Activated naive CD8-positive, alpha-beta T cell (primary cell): Measurements from ENCODE around the gene GNB1L.
A peak's percentile ranks its signal among the peaks of the same experiment; 100 is the strongest.
"Not testable (repeated sequence)": the region's sequence is repeated elsewhere in the genome, so short reads cannot be mapped to it uniquely, and the experiment has no call there.

Experiments
- H3K27ac Mint-ChIP-seq: one replicate; pipeline ENCODE4 v1.8.0; 2021; ENCODE audit warnings: mixed read lengths
- H3K27me3 Mint-ChIP-seq: one replicate; pipeline ENCODE4 v1.8.0; 2021; ENCODE audit warnings: mixed read lengths
- H3K36me3 Mint-ChIP-seq: one replicate; pipeline ENCODE4 v1.8.0; 2021; ENCODE audit warnings: mixed read lengths
- H3K4me1 Mint-ChIP-seq: one replicate; pipeline ENCODE4 v1.8.0; 2021; ENCODE audit warnings: low read depth, mixed read lengths
- H3K4me3 Mint-ChIP-seq: one replicate; pipeline ENCODE4 v1.8.0; 2021; ENCODE audit warnings: mild to moderate bottlenecking, mixed read lengths
- H3K9me3 Mint-ChIP-seq: one replicate; pipeline ENCODE4 v1.8.0; 2021; ENCODE audit warnings: low read depth, mixed read lengths

Gene GNB1L

GRCh38 chr22:19892925-19893324 lies 38.3 kb upstream of the GNB1L start:
- H3K4me3 Mint-ChIP-seq: peak overlapping the region; percentile 54

GRCh38 chr22:19892257-19892879 lies 37.7 kb upstream of the GNB1L start:
- H3K27ac Mint-ChIP-seq: peak overlapping the region; percentile 98
- peak overlapping the region; percentile 83 for H3K4me3 Mint-ChIP-seq
- peaks cover 86% of the 10 kb centered on the region for H3K4me1 Mint-ChIP-seq
- H3K27me3 Mint-ChIP-seq: no peaks in the 10 kb centered on the region
- H3K36me3 Mint-ChIP-seq: no peaks in the 10 kb centered on the region
- no peaks in the 10 kb centered on the region for H3K9me3 Mint-ChIP-seq

More at GRCh38 chr22:19892925-19893324, 38.3 kb upstream of the GNB1L start:
- Mint-ChIP-seq H3K27ac (peak overlapping the region; percentile 98), H3K36me3 (no peaks in the 10 kb centered on the region), H3K4me1 (peaks cover 81% of the 10 kb centered on the region), H3K27me3 (no peaks in the 10 kb centered on the region), H3K9me3 (no peaks in the 10 kb centered on the region)

- Mint-ChIP-seq H3K36me3 (no peaks in the 10 kb centered on the region), H3K9me3 (no peaks in the 10 kb centered on the region), H3K27ac (peak overlapping the region; percentile 98), H3K4me1 (peaks cover 86% of the 10 kb centered on the region), H3K27me3 (no peaks in the 10 kb centered on the region), H3K4me3 (peak overlapping the region; percentile 83)
Measured at GRCh38 chr22:19891317-19892256, 36.9 kb upstream of the GNB1L start.

GRCh38 chr22:19890502-19891316 lies 36.0 kb upstream of the GNB1L start:
- peaks cover 86% of the 10 kb centered on the region for H3K4me1 Mint-ChIP-seq
- H3K27ac Mint-ChIP-seq: peak overlapping the region; percentile 98
- H3K27me3 Mint-ChIP-seq: no peaks in the 10 kb centered on the region
- H3K4me3 Mint-ChIP-seq: peak overlapping the region; percentile 83
- no peaks in the 10 kb centered on the region for H3K9me3 Mint-ChIP-seq
- no peaks in the 10 kb centered on the region for H3K36me3 Mint-ChIP-seq

GRCh38 chr22:19889951-19890350 lies 35.3 kb upstream of the GNB1L start:
- peak overlapping the region; percentile 63 for H3K4me3 Mint-ChIP-seq
- H3K36me3 Mint-ChIP-seq: no peaks in the 10 kb centered on the region
- H3K9me3 Mint-ChIP-seq: no peaks in the 10 kb centered on the region
- peaks cover 82% of the 10 kb centered on the region for H3K4me1 Mint-ChIP-seq
- H3K27me3 Mint-ChIP-seq: no peaks in the 10 kb centered on the region
- peak overlapping the region; percentile 95 for H3K27ac Mint-ChIP-seq

GRCh38 chr22:19888131-19888746 lies 33.6 kb upstream of the GNB1L start:
- H3K4me1 Mint-ChIP-seq: peaks cover 69% of the 10 kb centered on the region

GRCh38 chr22:19887256-19887985 lies 32.7 kb upstream of the GNB1L start:
- H3K27me3 Mint-ChIP-seq: no peaks in the 10 kb centered on the region
- peaks cover 62% of the 10 kb centered on the region for H3K4me1 Mint-ChIP-seq
- no peaks in the 10 kb centered on the region for H3K36me3 Mint-ChIP-seq
- peak overlapping the region; percentile 94 for H3K27ac Mint-ChIP-seq
- peak overlapping the region; percentile 59 for H3K4me3 Mint-ChIP-seq
- H3K9me3 Mint-ChIP-seq: no peaks in the 10 kb centered on the region

More at GRCh38 chr22:19888131-19888746, 33.6 kb upstream of the GNB1L start:
- Mint-ChIP-seq H3K27ac (peak overlapping the region; percentile 22), H3K4me3 (no peak overlapping the region), H3K9me3 (no peaks in the 10 kb centered on the region), H3K36me3 (no peaks in the 10 kb centered on the region), H3K27me3 (no peaks in the 10 kb centered on the region)

- H3K4me3 Mint-ChIP-seq: peak overlapping the region; percentile 59
- H3K4me1 Mint-ChIP-seq: peaks cover 56% of the 10 kb centered on the region
- no peaks in the 10 kb centered on the region for H3K9me3 Mint-ChIP-seq
- H3K36me3 Mint-ChIP-seq: no peaks in the 10 kb centered on the region
- no peaks in the 10 kb centered on the region for H3K27me3 Mint-ChIP-seq
- peak overlapping the region; percentile 94 for H3K27ac Mint-ChIP-seq
Measured at GRCh38 chr22:19886605-19887255, 32.1 kb upstream of the GNB1L start.

GRCh38 chr22:19885841-19886592 lies 31.3 kb upstream of the GNB1L start:
- Mint-ChIP-seq H3K4me3 (peak overlapping the region; percentile 75), H3K27ac (peak overlapping the region; percentile 94), H3K36me3 (no peaks in the 10 kb centered on the region), H3K4me1 (peaks cover 50% of the 10 kb centered on the region), H3K27me3 (no peaks in the 10 kb centered on the region), H3K9me3 (no peaks in the 10 kb centered on the region)

- peak overlapping the region; percentile 75 for H3K4me3 Mint-ChIP-seq
- no peaks in the 10 kb centered on the region for H3K9me3 Mint-ChIP-seq
- peaks cover 42% of the 10 kb centered on the region for H3K4me1 Mint-ChIP-seq
- no peaks in the 10 kb centered on the region for H3K27me3 Mint-ChIP-seq
- H3K36me3 Mint-ChIP-seq: no peaks in the 10 kb centered on the region
- H3K27ac Mint-ChIP-seq: peak overlapping the region; percentile 94
Measured at GRCh38 chr22:19884954-19885751, 30.5 kb upstream of the GNB1L start.

GRCh38 chr22:19884161-19884953 lies 29.7 kb upstream of the GNB1L start:
- no peaks in the 10 kb centered on the region for H3K9me3 Mint-ChIP-seq
- H3K4me1 Mint-ChIP-seq: peaks cover 36% of the 10 kb centered on the region

GRCh38 chr22:19883446-19883845 lies 28.8 kb upstream of the GNB1L start:
- not testable (repeated sequence) for H3K9me3 Mint-ChIP-seq, H3K27ac Mint-ChIP-seq, H3K27me3 Mint-ChIP-seq, H3K36me3 Mint-ChIP-seq, H3K4me3 Mint-ChIP-seq
- peaks cover 34% of the 10 kb centered on the region for H3K4me1 Mint-ChIP-seq

More at GRCh38 chr22:19884161-19884953, 29.7 kb upstream of the GNB1L start:
- Mint-ChIP-seq H3K27me3 (no peaks in the 10 kb centered on the region), H3K36me3 (no peaks in the 10 kb centered on the region), H3K4me3 (no peak overlapping the region), H3K27ac (peak overlapping the region; percentile 16)
